DOHH2 (cell line): ENCODE measurements around the gene ZNF17.

Experiments
- H3F3A ChIP-seq: fragments of 200-600 bp; sonication (generic), shearing (Covaris generic); 2 replicates; pipeline ENCODE4 v1.6.0; 2016; ENCODE audit warnings: antibody characterized with exemption, mild to moderate bottlenecking; ENCODE audit not compliant: control insufficient read depth, insufficient read depth
- H3K27ac ChIP-seq: fragments of 200-600 bp; sonication (generic); 2 replicates; pipeline ENCODE4 v1.5.1; 2014; ENCODE audit warnings: low read depth, mild to moderate bottlenecking, low read length, moderate library complexity
- H3K27me3 ChIP-seq: fragments of 200-600 bp; sonication (generic); 2 replicates; pipeline ENCODE4 v1.6.1; 2014; ENCODE audit warnings: mild to moderate bottlenecking, low read length, mixed read lengths; ENCODE audit not compliant: control insufficient read depth
- H3K36me3 ChIP-seq: fragments of 200-600 bp; sonication (generic); 2 replicates; pipeline ENCODE4 v1.6.1; 2014; ENCODE audit warnings: mild to moderate bottlenecking, low read length, moderate library complexity, mixed read lengths; ENCODE audit not compliant: control insufficient read depth
- H3K4me1 ChIP-seq: fragments of 200-600 bp; sonication (generic); 2 replicates; pipeline ENCODE4 v1.6.1; 2014; ENCODE audit warnings: mild to moderate bottlenecking, low read length, mixed read lengths; ENCODE audit not compliant: control insufficient read depth
- H3K4me2 ChIP-seq: fragments of 200-600 bp; sonication (generic); 2 replicates; pipeline ENCODE4 v1.6.0; 2014; ENCODE audit warnings: mild to moderate bottlenecking, low read length, moderate library complexity
- H3K4me3 ChIP-seq: fragments of 200-600 bp; sonication (generic); 2 replicates; pipeline ENCODE4 v1.5.1; 2014; ENCODE audit warnings: mild to moderate bottlenecking, low read length, mixed read lengths
- H3K79me2 ChIP-seq: fragments of 200-600 bp; sonication (generic); 2 replicates; pipeline ENCODE4 v1.6.1; 2014; ENCODE audit warnings: mild to moderate bottlenecking, low read length, mixed read lengths; ENCODE audit not compliant: control insufficient read depth
- H3K9me2 ChIP-seq: fragments of 200-600 bp; sonication (generic); replicated peaks from 2 replicates; pipeline ENCODE4 v1.6.1; 2014; ENCODE audit warnings: mild to moderate bottlenecking, low read length, mixed read lengths; ENCODE audit not compliant: control insufficient read depth
- H3K9me3 ChIP-seq: fragments of 200-600 bp; sonication (generic); 2 replicates; pipeline ENCODE4 v1.6.1; 2014; ENCODE audit warnings: antibody characterized with exemption, low read length, mixed read lengths; ENCODE audit not compliant: control insufficient read depth, insufficient read depth
- H4K20me1 ChIP-seq: fragments of 200-600 bp; sonication (generic); 2 replicates; pipeline ENCODE4 v1.6.0; 2014; ENCODE audit warnings: low read depth, mild to moderate bottlenecking, antibody characterized with exemption, low read length, moderate library complexity; ENCODE audit not compliant: control insufficient read depth, insufficient read depth
- EZH2phosphoT487 ChIP-seq: fragments of 200-600 bp; sonication (generic); IDR thresholded peaks from 2 replicates; pipeline ENCODE4 v1.6.1; 2017; ENCODE audit warnings: borderline replicate concordance, mild to moderate bottlenecking, antibody characterized with exemption, low read length, moderate library complexity, mixed read lengths
- TF ChIP-seq, protein P1 (sequence below): fragments of 200-600 bp; sonication (generic); IDR thresholded peaks from one replicate; pipeline ENCODE4 v1.5.1; 2014; ENCODE audit warnings: antibody characterized with exemption, mild to moderate bottlenecking, low read depth, low read length; ENCODE audit not compliant: poor library complexity, severe bottlenecking

The ZNF17 gene

DNA sequence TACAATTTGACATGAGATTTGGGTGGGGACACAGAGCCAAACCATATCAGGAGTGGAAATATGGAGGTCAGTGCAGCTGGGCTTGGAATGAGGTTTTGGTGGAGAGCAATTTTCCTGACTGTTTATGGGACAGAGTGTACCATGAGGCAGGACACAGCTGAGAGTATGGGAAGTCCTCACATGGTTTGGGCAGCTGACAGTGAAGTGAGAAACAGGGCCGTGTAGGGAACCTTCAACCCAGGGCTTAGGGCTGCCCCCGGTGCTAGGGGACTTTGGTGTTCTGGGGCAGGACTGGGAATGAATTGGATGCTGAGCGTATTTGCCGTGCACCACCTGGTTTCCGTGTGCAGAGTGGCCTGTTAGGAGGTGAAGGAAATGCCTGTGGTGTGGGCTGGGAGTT is 15.3 kb upstream of the ZNF17 start:
- H3K27me3 ChIP-seq: no peaks in the 10 kb centered on the region
- H3K9me3 ChIP-seq: peaks cover 28% of the 10 kb centered on the region
- no peaks in the 10 kb centered on the region for H3K9me2 ChIP-seq
- H3K79me2 ChIP-seq: 0 out of 2 replicates have a peak, but pooled peaks cover under 1% of the 10 kb centered on the region
- peaks cover under 1% of the 10 kb centered on the region for H3K4me1 ChIP-seq
- no peak overlapping the region for H3K27ac ChIP-seq
- no peak overlapping the region for H3K4me3 ChIP-seq
- TF ChIP-seq, protein P1, sequence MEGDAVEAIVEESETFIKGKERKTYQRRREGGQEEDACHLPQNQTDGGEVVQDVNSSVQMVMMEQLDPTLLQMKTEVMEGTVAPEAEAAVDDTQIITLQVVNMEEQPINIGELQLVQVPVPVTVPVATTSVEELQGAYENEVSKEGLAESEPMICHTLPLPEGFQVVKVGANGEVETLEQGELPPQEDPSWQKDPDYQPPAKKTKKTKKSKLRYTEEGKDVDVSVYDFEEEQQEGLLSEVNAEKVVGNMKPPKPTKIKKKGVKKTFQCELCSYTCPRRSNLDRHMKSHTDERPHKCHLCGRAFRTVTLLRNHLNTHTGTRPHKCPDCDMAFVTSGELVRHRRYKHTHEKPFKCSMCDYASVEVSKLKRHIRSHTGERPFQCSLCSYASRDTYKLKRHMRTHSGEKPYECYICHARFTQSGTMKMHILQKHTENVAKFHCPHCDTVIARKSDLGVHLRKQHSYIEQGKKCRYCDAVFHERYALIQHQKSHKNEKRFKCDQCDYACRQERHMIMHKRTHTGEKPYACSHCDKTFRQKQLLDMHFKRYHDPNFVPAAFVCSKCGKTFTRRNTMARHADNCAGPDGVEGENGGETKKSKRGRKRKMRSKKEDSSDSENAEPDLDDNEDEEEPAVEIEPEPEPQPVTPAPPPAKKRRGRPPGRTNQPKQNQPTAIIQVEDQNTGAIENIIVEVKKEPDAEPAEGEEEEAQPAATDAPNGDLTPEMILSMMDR: no peak
- no peak for TF ChIP-seq EZH2phosphoT487
- no peaks in the 10 kb centered on the region for H4K20me1 ChIP-seq
- H3K4me2 ChIP-seq: no peak overlapping the region
- H3K36me3 ChIP-seq: 0 out of 2 replicates have a peak, but pooled peaks cover 3% of the 10 kb centered on the region
- no peaks in the 10 kb centered on the region for H3F3A ChIP-seq

DNA sequence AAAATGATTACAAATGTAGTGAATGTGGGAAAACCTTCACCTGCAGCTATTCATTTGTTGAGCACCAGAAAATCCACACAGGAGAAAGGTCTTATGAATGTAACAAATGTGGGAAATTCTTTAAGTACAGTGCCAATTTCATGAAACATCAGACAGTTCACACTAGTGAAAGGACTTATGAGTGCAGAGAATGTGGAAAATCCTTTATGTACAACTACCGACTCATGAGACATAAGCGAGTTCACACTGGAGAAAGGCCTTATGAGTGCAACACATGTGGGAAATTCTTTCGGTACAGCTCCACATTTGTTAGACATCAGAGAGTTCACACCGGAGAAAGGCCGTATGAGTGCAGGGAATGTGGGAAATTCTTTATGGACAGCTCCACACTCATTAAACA is 12.1 kb upstream of the ZNF17 start:
- no peaks in the 10 kb centered on the region for H3K27me3 ChIP-seq
- no peaks in the 10 kb centered on the region for H3F3A ChIP-seq
- no peak overlapping the region for H3K4me2 ChIP-seq
- H3K79me2 ChIP-seq: no peaks in the 10 kb centered on the region
- no peaks in the 10 kb centered on the region for H3K9me2 ChIP-seq
- H3K27ac ChIP-seq: no peak overlapping the region
- 0 out of 2 replicates have a peak, but pooled peaks cover 3% of the 10 kb centered on the region for H3K36me3 ChIP-seq
- H3K9me3 ChIP-seq: peaks cover 32% of the 10 kb centered on the region
- H3K4me1 ChIP-seq: no peaks in the 10 kb centered on the region
- TF ChIP-seq, protein P1: no peak
- TF ChIP-seq EZH2phosphoT487: no peak
- no peak overlapping the region for H3K4me3 ChIP-seq
- H4K20me1 ChIP-seq: no peaks in the 10 kb centered on the region

- Histone ChIP-seq H3K4me1 (no peaks in the 10 kb centered on the region), H3K27me3 (no peaks in the 10 kb centered on the region), H4K20me1 (no peaks in the 10 kb centered on the region), H3K79me2 (no peaks in the 10 kb centered on the region), H3K4me2 (no peak overlapping the region), H3K9me3 (peaks cover 40% of the 10 kb centered on the region), H3K4me3 (no peak overlapping the region), H3K27ac (no peak overlapping the region), H3K36me3 (no peaks in the 10 kb centered on the region), H3K9me2 (no peaks in the 10 kb centered on the region), H3F3A (no peaks in the 10 kb centered on the region)
- TF ChIP-seq EZH2phosphoT487: no peak
- TF ChIP-seq, protein P1: no peak
These were observed 7.0 kb upstream of the ZNF17 start for GRCh38 chr19:57403737-57404563.
